ENCODE measurements around the gene MYO5B.

DNA sequence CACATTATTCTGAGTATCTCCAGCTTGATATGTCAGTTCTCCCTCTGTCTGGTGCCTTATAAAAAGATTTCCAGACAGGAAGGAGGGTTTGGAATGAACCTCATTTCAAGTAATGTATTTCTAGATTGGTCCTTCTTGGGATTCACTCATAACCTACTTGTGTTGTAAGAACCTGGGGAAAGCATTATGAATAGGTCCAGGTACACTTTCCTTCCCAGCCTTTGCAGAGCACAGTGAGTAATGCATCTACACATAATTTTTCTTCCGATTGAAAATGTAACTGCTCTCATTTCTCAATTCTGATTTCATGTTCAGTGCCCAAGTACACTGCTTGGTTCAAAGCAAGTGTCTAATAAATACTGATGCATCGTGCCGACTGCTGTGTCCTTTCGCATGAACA is 356.6 kb downstream of the MYO5B start:
- TF ChIP-seq CTCF (IDR thresholded peaks at IDR 0.05 in 2 of 3, conservative IDR thresholded peaks at IDR 0.05 in 1 of 3; ENCODE audit: borderline replicate concordance in 1 of 3, insufficient read depth in 1 of 3, low read depth in 2 of 3, low read length in 2 of 3) = no peak
- no peak for TF ChIP-seq YY1 (IDR thresholded peaks at IDR 0.05; ENCODE audit: extremely low read depth, insufficient replicate concordance, low read depth, low read length)
- no peak for TF ChIP-seq EZH2 (IDR thresholded peaks at IDR 0.05)
- TF ChIP-seq, protein P1, sequence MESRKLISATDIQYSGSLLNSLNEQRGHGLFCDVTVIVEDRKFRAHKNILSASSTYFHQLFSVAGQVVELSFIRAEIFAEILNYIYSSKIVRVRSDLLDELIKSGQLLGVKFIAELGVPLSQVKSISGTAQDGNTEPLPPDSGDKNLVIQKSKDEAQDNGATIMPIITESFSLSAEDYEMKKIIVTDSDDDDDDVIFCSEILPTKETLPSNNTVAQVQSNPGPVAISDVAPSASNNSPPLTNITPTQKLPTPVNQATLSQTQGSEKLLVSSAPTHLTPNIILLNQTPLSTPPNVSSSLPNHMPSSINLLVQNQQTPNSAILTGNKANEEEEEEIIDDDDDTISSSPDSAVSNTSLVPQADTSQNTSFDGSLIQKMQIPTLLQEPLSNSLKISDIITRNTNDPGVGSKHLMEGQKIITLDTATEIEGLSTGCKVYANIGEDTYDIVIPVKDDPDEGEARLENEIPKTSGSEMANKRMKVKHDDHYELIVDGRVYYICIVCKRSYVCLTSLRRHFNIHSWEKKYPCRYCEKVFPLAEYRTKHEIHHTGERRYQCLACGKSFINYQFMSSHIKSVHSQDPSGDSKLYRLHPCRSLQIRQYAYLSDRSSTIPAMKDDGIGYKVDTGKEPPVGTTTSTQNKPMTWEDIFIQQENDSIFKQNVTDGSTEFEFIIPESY (IDR thresholded peaks at IDR 0.05; ENCODE audit: extremely low read depth, insufficient replicate concordance, low read length) = no peak
- TF ChIP-seq ELF1 (IDR thresholded peaks at IDR 0.05; ENCODE audit: borderline replicate concordance, low read depth) = no peak
